Dedifferentiated amniotic fluid mesenchymal stem cell (primary cell): Measurements from ENCODE around the gene SCRN1.
A peak's percentile ranks its signal among the peaks of the same experiment; 100 is the strongest.
"Not testable (repeated sequence)": the region's sequence is repeated elsewhere in the genome, so short reads cannot be mapped to it uniquely, and the experiment has no call there.

Experiments used
- DNase-seq: peaks from one replicate; pipeline ENCODE4 v3.0.0-alpha.2; 2016; ENCODE audit errors: extremely low spot score

The SCRN1 gene

GRCh38 chr7:29890786-29891185, 98.8 kb downstream of the SCRN1 start:
- not testable (repeated sequence) for DNase-seq

- no peak for DNase-seq
These were observed 99.3 kb downstream of the SCRN1 start for GRCh38 chr7:29890251-29890650.

GRCh38 chr7:29889288-29889687, 100.3 kb downstream of the SCRN1 start:
- DNase-seq, result no peak

- no peak for DNase-seq
These were observed 101.6 kb downstream of the SCRN1 start for GRCh38 chr7:29888006-29888405.

- no peak for DNase-seq
These were observed 102.8 kb downstream of the SCRN1 start for GRCh38 chr7:29886827-29887226.

GRCh38 chr7:29885626-29886025, 104.0 kb downstream of the SCRN1 start:
- DNase-seq, result no peak

- no peak for DNase-seq
These were observed 105.0 kb downstream of the SCRN1 start for GRCh38 chr7:29884399-29885272.

GRCh38 chr7:29883462-29884398, 105.9 kb downstream of the SCRN1 start:
- DNase-seq, result no peak

- DNase-seq, result no peak
These were observed 107.1 kb downstream of the SCRN1 start for GRCh38 chr7:29882481-29882880.

- DNase-seq, result no peak
These were observed 107.9 kb downstream of the SCRN1 start for GRCh38 chr7:29881724-29882123.

- DNase-seq, result no peak
These were observed 110.0 kb downstream of the SCRN1 start for GRCh38 chr7:29879609-29880008.

GRCh38 chr7:29878081-29878688, 111.4 kb downstream of the SCRN1 start:
- no peak for DNase-seq

GRCh38 chr7:29877196-29877595, 112.4 kb downstream of the SCRN1 start:
- no peak for DNase-seq

- no peak for DNase-seq
These were observed 113.9 kb downstream of the SCRN1 start for GRCh38 chr7:29875741-29876140.

GRCh38 chr7:29873644-29874294, 115.8 kb downstream of the SCRN1 start:
- DNase-seq, result no peak

GRCh38 chr7:29871787-29872398, 117.7 kb downstream of the SCRN1 start:
- DNase-seq, result peak; percentile 68
